NCI-H2227 treated with DMSO at 0.1 percent for 48 hours (cell line): ENCODE results near the gene ZNF618.

Experiments used
- DNase-seq: peaks from one replicate; lab custom pipeline; 2025; lab: John Stamatoyannopoulos, UW

Gene ZNF618

DNA sequence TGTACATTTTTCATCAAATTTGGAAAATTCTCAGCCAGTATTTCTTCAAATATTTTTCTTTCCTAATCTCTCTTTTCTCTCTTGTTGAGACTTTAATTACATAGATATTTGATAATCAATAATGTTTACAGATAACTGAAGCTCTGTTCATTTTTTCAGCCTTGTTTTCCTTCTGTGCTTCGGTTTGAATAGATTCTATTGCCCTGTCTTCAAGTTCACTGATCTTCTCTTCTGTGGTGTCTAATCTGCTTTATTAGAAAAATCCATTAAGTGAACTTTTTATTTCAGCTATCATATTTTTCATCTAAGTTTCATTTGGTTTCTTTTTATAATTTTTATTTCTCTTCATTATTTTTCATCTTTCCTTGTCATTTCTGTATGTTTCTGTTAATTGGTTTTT lies 147.9 kb downstream of the ZNF618 start:
- DNase-seq: no peak

DNA sequence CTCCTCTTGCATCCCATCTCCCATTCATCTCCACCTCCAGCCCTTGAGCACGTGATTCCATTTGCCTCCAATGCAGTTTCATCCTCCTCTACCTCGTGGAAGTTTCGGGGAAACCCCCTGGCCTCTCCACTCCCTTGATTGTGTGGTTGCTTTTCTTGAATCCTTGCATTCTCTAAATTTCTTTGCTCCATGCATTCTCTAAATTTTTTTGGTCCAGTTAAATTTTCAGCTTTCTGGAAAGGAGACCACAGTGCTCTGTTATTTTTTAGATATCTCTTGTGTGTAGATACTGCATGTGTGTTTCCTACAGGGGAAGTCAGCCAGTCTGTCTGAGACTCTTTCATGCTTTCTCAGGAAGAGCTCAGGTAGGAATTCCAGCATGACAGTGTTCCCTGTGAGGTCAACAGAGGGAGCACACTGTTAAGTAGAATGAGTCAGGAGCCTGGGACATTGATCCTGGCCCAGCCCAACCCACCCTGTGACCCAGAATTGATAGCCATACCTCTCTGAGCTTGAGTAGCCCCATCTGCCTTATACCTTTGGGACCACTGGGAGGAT lies 149.2 kb downstream of the ZNF618 start:
- no peak for DNase-seq

DNA sequence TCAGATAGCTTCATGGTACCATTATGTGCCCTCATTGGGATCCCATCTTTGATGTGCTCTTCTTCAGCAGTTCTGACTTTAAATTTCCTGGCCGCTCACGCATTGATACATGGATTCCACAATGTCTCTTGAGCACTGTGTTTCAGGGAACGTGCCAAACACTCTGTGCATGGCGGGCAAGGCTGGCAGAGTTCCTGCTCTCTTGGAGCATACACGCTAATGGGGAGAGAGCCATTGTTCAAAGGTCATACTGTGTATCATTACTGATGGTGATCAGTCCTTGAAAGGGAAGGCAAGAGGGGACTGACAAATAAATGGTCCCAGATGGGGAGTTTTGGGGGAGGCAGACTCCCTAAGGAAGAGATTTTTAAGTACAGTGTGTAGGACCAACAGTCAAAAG lies 149.7 kb downstream of the ZNF618 start:
- DNase-seq: no peak

DNA sequence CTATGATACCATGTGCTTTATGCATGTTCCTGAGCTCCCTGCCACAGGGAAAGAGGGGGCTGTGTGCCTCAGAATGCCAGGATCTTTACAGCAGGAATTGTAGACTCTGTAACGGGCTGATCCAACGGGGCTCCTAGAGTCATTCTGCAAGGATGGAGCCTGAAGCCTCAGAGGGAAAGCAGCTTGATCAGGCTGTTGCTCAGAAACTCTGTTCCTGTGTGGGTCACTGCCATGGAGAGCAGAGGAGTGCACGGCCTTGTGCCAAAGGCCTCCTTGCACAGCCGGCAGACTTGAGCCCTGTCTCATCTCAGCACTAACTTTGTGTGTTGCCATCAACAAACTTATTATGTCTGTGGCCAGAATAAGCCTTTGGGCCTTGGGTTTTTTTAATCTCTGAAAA lies 150.2 kb downstream of the ZNF618 start:
- no peak for DNase-seq

DNA sequence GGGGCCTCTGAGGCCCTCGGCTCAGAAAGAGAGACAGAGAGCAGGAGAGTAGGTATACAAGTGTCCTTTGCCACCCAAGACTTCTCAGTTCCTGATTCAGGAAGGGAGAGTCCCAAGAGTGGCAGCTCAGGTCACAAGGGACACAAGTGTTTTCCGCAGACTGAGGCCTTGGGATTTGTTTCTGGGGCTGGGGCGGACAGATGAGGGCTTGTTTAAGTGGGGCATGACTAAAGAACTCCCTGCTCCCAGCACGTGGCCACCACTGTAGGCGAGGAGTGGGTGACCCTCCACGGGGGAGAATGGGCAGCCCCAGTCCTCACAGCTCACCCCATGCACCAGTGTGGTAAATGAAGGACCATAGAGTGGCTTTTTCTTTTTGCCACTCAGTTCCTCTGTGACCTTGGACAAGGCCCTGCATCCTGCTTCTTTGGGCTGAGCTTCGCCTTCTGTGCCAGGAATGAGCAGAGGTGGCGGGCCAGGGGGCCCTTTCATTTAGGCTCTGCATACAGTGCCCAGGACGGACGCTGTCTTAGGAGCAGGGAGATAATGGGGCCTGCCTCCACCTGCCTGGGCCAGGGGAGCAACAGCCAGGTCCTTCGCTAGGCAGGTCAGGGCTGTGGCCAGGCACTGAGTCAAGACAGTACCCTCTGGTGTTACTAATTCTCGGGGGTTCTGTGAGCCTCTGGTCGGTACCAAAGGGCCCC lies 151.2 kb downstream of the ZNF618 start:
- no peak for DNase-seq

DNA sequence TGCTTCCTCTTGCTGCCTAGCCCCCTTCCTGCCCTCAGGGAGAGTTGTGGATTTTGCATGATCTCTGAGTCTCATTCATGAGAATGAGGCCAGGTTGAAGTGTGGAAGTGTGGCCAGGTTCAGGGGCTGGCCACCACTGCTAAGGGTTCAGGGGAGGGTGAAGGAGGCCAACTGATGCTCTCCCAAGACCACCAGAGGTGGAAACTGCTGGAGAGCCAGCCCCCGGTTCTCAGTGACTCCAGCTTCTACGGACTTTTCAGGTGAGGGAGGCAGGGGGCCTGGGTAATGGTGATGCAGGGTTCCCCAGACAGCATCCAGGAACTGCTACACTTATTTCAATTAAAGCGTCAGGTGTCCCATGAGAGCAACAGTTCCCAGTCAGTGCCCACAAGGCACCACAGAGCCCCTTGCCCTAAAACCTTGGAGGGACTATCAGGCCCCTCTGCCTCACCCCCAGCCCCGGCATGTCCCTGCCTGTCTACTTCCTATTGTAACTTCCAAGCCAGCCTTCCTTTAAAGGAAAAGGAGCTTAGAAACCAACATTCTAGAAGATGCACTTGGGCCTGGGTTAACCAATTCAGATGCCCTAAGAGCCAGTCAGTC lies 151.9 kb downstream of the ZNF618 start:
- DNase-seq: no peak

DNA sequence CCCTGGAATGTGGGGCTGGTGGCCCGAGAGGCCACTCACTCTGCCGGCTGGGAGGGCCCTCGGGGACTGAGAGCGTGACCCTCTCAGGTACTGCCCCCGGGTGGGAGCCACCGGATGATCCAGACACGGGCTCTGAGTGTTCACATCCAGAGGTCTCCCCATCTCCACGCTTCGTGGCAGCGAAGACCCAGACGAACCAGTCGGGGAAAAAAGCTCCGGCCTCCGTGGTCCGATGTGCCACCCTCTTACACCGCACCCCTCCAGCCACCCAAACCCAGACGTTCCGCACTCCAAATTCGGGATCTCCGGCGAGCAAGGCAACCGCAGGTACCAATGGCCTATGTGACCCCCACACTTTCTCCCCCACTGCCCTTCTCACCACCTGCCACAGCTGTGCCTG lies 152.5 kb downstream of the ZNF618 start:
- DNase-seq: no peak

DNA sequence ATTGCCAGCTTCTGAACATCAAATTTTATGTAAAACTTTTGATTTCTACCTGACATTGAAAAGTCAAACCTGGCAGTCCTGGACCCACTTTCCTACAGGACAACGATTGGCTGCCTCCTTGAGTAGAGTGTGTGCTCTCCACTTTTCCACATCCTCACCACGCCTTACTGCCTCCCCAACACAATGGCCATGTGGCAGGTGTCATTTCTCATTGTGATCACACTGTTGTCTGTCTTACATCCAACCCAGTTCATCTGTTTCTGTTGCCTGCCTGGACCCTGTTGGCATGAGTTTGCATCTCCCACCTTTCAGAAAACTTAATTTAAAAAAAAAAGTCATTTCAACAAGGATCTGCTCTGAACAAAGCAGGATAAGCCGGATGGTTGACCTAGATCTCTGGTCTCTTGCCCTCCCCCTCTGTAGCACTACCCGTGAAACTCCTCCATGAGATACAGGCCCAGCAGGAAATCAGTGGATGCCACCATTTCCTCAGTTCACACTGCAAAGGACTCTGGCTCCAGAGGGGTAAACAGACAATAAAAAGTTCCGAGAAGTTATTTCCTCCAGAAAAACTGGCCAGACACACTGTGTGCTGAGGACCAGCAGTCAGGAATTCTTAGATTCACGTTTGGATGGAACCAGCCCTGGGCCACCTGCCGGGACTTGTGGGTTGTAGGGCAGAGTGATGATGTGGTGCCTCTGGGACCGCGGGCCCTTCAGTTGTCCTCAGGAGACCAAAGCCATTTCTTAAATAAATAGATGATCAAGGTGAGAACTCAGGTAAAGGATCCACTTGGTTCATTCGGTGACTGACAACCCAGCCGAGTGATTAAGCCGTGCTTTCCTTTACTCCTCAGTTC lies 153.4 kb downstream of the ZNF618 start:
- DNase-seq: no peak

DNA sequence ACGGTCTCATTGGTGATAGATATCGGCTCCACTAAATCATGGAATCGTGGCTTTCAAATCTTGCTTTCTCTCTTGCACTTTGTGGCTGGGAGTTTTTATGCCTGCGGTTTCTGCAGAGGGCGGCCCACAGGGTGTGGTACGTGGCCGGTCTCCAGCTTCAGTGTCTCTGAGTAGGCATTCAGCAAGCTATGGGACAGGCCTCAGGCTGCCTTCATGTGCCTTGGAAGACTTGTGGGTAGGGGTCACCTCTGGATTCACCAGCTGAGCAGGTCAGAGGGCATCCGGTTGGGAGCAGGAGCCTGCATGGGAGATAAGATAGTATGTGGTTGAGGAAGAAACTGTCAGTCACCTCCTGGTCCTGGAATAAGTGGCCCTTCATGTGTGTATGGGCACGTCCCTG lies 154.3 kb downstream of the ZNF618 start:
- DNase-seq: no peak

DNA sequence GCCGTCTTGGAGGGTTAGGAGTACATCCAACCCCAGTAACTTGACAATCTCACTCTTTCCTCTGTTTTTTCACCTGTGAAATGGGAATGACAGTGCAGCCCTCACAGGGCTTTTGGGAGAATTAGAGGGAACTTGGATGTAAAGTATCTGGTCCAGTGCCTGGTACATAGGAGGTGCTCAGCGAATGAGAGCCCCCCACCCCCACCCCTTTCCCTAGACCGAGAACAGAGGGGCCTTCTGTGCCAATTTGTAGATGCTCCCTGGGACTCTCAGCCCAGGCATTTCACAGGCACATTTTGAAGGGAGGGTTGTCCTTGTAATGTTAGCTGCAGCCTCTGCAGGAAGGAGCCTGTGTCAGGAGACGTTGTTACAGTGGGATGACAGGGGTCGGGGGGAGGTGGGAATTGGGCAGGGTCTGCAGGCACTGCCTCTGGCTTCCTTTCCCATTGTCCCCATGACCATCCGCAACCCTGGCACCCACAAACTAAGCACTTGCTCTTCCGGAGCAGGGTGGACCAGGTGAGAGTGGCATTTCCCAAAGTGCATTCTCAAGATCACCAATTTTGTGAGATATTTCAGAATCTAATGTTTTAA lies 155.0 kb downstream of the ZNF618 start:
- no peak for DNase-seq

DNA sequence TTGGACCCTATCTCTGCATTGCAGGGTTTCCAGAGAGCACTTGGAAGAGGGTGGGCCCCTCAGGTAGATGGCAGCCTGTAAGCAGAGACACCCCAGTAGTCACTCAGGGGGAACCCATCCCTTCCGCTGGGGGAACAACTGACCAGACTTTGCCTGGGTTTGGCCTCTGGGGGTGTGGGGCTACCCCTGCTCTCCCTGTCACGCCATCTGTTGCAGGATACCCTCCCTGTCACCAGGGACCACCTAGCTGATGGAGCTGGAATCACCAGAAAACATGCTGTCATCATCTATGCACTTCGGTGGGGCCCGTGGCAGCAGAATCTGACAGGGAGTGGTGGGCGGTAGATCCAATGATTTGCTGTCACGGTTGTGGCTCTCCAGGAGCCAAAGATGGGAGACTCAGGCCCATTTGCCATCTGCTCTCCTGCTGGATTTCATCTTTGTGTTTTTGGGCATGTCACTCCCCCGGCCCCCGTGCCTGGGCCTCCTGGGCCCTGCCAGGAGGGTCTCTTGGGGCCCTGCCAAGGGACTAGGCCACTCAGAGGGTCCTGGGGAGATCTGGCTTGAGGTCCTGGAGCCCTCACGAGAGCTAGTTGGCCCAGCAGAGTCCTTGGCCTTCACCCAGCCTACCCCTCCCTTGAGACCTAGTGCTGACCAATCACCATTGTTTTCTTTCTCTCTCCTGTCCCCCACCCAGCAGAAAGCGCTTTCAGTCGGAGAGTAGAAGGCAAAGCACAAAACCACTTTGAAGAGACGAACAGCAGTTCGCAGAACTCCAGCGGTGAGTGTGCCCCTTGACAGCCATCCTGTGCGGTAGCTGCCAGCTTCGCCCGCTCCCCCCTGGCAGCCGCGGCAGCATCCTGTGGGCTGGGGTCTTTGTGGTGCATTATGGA lies 156.1 kb downstream of the ZNF618 start:
- no peak for DNase-seq

DNA sequence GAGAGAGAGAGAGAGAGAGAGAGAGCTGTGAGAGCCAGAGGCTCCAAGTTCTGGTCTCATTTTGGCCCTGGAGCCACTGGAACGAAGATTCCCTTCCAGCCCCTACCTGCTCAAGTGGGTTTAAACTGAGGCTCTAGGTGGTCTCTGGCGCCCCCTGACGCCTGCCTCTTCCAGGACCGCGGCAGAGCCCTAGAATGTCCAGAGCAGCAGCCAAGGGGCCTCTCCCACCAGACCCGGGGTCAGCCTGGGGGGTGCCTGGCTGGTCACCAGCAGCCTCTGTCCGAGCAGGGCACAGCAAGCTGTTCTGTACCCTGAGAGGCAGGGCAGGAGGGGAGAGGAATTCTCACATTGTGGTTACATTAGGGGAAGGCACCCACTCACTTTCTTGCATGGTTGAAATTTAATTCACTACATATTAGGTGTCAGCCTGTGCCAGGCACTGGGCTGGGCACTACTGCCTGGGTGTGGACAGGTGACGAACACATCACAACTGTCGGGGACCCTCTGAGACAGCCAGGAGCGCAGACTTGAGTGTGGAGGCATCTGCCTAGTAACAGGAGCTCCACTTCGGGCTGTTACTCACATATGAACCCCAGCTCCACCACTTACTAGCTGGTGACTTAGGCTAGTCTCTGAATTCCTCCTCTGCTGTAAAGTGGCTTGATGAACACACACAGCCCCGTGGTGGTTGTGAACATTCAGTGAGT lies 157.4 kb downstream of the ZNF618 start:
- no peak for DNase-seq

DNA sequence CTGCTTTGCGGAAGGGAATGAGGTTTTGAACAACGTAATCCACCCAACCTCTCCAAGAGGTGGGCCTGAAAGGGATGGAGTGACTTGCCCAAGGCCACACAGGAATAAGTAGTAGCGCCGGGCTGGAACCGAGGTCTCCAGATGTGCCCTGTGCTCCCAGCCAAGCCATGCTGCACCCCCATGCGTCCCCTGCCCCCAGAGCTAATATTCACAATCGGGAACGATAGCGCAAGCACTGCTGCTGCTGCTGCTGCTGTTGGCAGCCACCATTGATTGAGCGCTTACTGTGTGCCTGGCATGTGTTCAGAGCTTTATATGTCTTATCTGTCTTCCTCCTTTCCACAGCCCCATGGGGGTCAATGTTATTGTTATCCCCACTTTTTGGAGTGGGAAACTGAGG lies 158.1 kb downstream of the ZNF618 start:
- no peak for DNase-seq

DNA sequence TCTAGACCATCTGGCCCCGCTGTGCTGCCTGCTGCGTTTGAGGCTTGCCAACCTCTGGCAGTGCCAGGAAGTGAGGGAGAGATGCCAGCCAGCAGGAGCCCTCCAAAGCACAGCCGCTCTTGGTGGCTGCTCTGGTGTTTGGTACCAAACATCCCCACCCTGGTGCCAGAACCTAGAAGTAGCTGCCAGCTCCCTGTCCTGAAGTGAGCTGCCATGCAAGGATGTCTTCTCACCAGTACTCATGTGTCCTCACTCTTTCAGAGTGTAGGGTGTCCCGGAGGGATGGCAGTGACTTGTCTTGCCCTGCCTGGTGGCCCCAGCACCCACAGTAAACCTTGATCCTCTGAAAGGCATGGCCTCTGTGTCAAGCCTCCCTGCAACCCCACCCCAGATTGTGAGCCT lies 158.6 kb downstream of the ZNF618 start:
- DNase-seq: no peak

DNA sequence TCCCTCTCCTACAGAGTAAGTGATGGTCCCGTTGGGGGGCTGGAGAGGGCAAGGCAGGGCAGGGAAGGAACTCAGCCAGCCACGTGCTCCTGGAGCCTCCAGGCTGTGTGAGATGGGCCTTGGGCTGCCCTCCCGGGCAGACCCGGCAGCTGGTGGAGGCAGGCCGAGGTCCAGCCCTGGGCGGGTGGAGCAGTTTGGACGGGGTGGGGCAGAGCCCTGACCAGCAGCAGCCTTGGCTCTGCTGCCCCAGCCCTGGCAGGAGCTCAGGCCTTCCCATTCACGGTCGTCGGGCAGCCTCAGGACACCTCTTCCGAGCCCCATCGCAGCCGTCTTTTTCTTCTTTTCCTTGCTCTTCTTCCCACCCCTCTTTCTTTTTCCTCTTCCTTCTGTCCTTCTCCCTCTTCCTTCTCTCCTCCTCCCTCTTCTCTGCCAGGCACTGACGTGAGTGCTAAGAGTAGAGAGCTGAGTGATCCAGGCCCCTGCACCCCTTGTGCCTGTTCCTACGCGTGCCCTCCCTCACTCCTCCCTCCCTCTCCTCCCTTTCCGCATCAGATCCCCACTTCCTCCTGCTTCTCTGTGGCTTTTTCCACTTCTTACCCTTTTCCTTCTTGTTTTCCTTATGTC lies 159.2 kb downstream of the ZNF618 start:
- DNase-seq: no peak

DNA sequence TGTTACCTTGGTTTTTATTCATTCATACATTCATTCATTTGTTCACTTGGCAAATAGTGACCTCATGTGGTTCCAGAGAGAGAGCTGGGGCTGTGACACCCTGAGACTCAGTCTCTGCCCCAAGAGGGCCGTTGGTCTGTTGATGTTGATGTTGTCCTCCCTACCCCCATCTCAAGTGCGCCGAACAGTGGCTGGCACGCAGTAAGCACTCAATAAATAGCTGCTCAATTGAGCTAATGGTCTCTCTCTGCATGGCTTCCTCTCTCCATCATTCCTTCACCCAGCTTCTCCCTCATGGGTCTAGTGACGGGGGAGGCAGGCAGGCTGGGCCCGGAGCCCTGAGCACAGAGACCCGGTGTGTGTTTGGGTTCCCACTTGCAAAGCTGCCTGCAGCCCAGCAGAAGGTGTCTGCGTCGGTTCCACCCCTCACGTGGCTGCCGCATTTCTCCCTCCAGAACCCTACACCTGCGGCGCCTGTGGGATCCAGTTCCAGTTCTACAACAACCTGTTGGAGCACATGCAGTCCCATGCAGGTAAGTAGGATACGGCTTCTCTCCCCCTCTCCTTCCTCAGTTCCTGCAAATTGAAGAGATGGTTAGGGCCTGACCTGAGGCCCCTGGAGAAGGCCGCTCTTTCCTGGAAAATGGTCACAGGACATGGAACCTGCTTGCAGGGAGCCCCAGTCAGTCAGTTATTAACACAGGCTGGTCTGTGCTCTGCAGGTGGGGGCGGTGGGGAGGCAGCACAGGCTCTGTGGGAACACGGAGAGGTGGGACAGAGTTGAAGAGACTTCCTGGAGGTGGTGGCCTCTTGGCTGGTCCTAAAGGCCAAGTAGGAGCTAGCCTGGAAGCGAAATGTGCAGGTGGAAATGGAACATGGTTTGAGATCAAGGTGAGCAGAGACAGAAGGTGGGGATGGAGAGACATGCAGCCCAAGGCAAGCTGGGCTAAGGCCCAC lies 160.0 kb downstream of the ZNF618 start:
- no peak for DNase-seq

DNA sequence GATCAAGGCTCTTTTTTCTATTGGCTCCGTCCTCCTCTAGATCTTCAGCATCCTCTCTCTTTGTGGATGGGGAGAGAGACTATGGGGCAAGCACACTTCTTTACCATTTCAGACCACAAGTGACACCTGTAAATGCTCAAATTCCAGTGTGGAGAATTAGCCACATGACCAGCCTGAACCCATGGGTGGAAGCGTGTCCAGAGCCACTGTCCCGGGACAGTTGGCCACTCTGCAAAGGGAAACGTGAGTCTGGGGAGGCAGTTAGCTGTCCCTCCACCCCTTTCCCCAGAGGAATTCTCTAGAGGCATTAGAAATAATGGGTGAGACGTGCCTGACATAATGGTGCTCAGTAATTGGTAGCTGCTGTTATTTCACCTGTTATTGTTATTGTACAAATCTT lies 161.1 kb downstream of the ZNF618 start:
- DNase-seq: no peak

DNA sequence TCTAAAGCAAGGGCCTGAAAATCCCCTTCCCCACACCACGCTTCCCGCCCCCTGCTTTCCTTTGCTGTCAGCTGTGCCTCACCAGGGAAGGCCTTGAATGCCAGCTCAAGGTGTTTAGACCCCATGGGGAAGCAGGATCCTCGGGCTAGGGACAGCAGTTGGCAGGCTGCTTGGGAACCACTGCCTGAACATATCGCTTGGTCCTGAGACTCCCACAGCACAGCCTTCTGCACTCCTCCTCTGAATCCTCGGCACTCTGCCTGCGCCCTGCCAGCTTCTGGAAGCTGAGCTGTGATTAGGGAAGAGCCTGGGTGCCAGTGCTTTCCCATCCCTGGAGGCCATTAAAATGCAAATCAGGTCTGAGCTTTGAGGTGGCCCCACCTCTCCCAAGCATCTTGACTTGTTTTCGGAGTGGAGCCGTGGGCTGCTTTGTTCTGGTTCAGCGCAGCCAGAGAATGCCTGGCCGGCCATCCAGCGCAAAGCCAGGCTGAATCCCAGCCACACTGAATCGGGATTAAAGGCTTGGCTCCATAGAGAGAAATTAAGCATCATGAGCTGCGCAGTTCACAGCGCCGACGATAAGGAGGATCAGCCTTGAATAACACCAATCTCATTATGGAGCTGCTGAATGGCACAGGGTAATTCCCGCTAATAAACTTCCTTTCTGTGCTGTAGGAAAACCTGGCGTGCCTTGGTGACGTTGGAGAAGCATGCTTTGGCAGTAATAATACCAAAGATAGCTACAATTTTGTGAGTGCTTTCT lies 162.0 kb downstream of the ZNF618 start:
- no peak for DNase-seq
